ENCODE data around the gene KNDC1. TPM values are rescaled to one million over a fixed set of nuclear protein-coding genes. Genes with fewer than 3 reads are reported as not detected.

Gene KNDC1
- total RNA-seq, 1 experiment from 2014 or later = 1.7 TPM

DNA sequence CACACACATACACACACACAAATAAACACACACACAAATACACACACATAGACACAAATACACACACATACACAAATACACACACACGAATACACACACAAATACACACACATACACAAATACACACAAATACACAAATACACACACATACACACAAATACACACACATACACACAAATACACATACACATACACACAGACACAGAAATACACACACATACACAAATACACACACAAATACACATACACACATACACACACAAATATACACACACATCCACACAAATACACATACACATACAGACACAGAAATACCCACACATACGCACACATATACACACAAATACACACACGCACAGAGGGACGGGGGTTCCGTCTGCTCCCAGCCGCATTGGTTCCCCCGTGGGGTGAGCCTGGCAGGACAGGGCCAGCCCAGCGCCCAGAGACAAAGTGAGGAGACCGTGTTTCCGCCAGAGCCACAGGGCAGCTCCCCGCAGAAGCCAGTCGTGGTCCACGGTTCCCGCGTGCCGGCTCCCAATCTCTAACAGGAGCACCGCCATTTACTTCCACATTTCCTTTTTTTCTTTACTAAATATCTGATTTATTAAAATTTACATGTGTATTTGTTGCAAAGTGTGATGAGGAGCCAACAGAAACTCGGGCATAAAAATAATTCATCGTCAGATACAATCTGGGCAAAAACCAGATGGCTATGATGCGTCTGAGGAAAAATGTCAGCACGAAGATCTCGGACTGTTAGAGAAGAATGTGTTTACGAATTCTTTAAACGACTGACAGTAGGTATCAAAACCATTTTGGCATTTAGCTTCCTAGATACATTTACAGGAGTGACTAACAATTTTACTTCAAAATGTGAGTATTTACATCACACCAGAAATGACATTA lies 3.1 kb upstream of the KNDC1 start:
- H4K20me1 ChIP-seq (ENCODE audit: insufficient read depth) = no peaks in the 10 kb centered on the region
- no peak for DNase-seq
- H3K9me3 ChIP-seq (ENCODE audit: insufficient read depth, low read depth) = no peaks in the 10 kb centered on the region
- ChIA-PET CTCF (no interaction called here), POLR2A (ENCODE audit: unreplicated experiment) (no interaction called here)
- no peaks in the 10 kb centered on the region for H3K36me3 ChIP-seq (ENCODE audit: low read depth)
- peaks cover 23% of the 10 kb centered on the region for H3K27me3 ChIP-seq (ENCODE audit: insufficient read depth, low read depth)
- no peak overlapping the region for H2AFZ ChIP-seq
- intact Hi-C loops (cut with micrococcal nuclease; ENCODE audit: unreplicated experiment) = no loop called here
- no peak for TF ChIP-seq EZH2 (IDR thresholded peaks at IDR 0.05; ENCODE audit: low read depth)
- no peaks in the 10 kb centered on the region for H3K4me1 ChIP-seq (replicated peaks; ENCODE audit: insufficient read depth)
- H3K4me2 ChIP-seq = no peak overlapping the region
- no peaks in the 10 kb centered on the region for H3F3A ChIP-seq (ENCODE audit: insufficient read depth, low read depth)
- no peaks in the 10 kb centered on the region for H3K9me2 ChIP-seq (ENCODE audit: insufficient read depth)
- H3K79me2 ChIP-seq (ENCODE audit: low read depth) = no peaks in the 10 kb centered on the region
- no peak overlapping the region for H3K27ac ChIP-seq
- H3K4me3 ChIP-seq = no peak overlapping the region
- no TSS peak for BruUV-seq (replicated peaks)

DNA sequence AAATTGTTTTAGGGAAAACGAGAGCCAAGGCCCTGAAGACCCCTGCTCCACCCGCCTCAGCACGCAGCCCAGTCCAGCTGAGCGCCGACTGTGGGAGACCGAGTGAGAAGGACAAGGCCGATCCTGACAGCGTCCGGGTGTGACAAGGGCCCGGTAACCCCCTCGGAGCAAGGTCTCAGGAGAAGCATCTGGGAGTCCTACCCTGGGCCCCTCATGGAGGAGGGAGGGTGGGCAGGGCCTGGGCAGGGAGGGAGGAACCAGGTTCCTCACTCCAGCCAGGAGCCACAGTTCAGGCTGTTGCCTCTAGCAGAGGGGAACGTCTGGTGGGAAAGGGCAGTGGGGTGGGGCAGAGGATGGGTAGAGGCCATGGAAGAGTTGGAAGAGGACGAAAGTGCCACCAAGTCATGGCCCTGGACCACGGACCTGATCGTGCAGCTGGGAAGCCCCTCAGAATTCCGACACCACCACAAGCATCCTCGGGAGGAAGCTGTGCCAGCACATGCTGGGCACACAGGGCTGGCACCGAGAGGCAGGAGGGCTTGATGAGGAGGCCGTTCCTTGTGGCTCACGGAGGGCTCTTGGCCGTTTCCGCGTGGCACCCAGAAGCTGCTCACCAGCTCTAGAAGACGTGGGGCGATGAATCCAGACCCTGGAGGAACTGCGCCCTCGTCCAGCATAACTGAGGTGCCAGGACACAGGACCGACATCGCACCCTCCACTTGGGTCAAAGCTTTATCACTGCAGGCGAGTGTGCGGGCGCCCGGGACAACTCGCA lies 2.2 kb upstream of the KNDC1 start:
- Histone ChIP-seq H3K4me1 (replicated peaks; ENCODE audit: insufficient read depth) (no peaks in the 10 kb centered on the region), H4K20me1 (ENCODE audit: insufficient read depth) (no peaks in the 10 kb centered on the region), H3K9me2 (ENCODE audit: insufficient read depth) (no peaks in the 10 kb centered on the region), H3K36me3 (ENCODE audit: low read depth) (no peaks in the 10 kb centered on the region), H3F3A (ENCODE audit: insufficient read depth, low read depth) (no peaks in the 10 kb centered on the region), H3K4me3 (no peak overlapping the region), H3K9me3 (ENCODE audit: insufficient read depth, low read depth) (no peaks in the 10 kb centered on the region), H3K79me2 (ENCODE audit: low read depth) (no peaks in the 10 kb centered on the region), H3K4me2 (no peak overlapping the region), H2AFZ (no peak overlapping the region), H3K27ac (no peak overlapping the region), H3K27me3 (ENCODE audit: insufficient read depth, low read depth) (peaks cover 14% of the 10 kb centered on the region)
- no peak for TF ChIP-seq EZH2 (IDR thresholded peaks at IDR 0.05; ENCODE audit: low read depth)
- TF ChIP-seq, protein P1, sequence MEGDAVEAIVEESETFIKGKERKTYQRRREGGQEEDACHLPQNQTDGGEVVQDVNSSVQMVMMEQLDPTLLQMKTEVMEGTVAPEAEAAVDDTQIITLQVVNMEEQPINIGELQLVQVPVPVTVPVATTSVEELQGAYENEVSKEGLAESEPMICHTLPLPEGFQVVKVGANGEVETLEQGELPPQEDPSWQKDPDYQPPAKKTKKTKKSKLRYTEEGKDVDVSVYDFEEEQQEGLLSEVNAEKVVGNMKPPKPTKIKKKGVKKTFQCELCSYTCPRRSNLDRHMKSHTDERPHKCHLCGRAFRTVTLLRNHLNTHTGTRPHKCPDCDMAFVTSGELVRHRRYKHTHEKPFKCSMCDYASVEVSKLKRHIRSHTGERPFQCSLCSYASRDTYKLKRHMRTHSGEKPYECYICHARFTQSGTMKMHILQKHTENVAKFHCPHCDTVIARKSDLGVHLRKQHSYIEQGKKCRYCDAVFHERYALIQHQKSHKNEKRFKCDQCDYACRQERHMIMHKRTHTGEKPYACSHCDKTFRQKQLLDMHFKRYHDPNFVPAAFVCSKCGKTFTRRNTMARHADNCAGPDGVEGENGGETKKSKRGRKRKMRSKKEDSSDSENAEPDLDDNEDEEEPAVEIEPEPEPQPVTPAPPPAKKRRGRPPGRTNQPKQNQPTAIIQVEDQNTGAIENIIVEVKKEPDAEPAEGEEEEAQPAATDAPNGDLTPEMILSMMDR (conservative IDR thresholded peaks at IDR 0.05) = no peak
- DNase-seq = no peak
- BruUV-seq (replicated peaks) = no TSS peak
- intact Hi-C loops (cut with micrococcal nuclease; ENCODE audit: unreplicated experiment) = no loop called here
- ChIA-PET CTCF (no interaction called here), POLR2A (ENCODE audit: unreplicated experiment) (no interaction called here)

DNA sequence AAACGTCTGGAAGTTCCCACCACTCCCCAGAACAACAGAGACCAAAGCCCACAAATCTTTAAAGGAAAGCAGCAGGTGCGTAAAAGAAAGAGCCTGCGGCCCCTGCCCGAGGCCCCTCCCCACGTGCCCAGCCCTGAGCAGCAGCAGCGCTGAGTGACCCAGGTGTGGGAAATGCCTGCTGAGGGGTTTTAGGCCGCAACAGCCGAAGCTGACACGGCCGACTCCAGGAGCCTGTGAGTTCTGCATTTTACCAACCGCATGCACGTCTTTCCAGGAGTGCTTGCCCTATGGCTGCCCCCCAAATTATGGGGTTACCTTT lies 1.6 kb upstream of the KNDC1 start:
- BruUV-seq (replicated peaks) = no TSS peak
- TF ChIP-seq EZH2 (IDR thresholded peaks at IDR 0.05; ENCODE audit: low read depth) = no peak
- TF ChIP-seq, protein P1 (conservative IDR thresholded peaks at IDR 0.05) = no peak
- Histone ChIP-seq H3K9me2 (ENCODE audit: insufficient read depth) (no peaks in the 10 kb centered on the region), H3K27me3 (ENCODE audit: insufficient read depth, low read depth) (peaks cover 14% of the 10 kb centered on the region), H3K27ac (no peak overlapping the region), H3K79me2 (ENCODE audit: low read depth) (no peaks in the 10 kb centered on the region), H3F3A (ENCODE audit: insufficient read depth, low read depth) (no peaks in the 10 kb centered on the region), H3K36me3 (ENCODE audit: low read depth) (no peaks in the 10 kb centered on the region), H3K9me3 (ENCODE audit: insufficient read depth, low read depth) (no peaks in the 10 kb centered on the region), H4K20me1 (ENCODE audit: insufficient read depth) (no peaks in the 10 kb centered on the region), H3K4me2 (no peak overlapping the region), H2AFZ (no peak overlapping the region), H3K4me3 (no peak overlapping the region), H3K4me1 (replicated peaks; ENCODE audit: insufficient read depth) (no peaks in the 10 kb centered on the region)
- DNase-seq = no peak
- intact Hi-C loops (cut with micrococcal nuclease; ENCODE audit: unreplicated experiment) = no loop called here
- ChIA-PET POLR2A (ENCODE audit: unreplicated experiment) (no interaction called here), CTCF (interaction anchor here (0.6 kb wide), 1 partner anchor 1315 kb away, joined by 6 read pairs; no protein-coding TSS in a partner anchor)
